A673 (cell line): Measurements from ENCODE around the gene HOXA6. TPM values are rescaled to one million over a fixed set of nuclear protein-coding genes. Genes with fewer than 3 reads are reported as not detected.

Source experiments
- BruUV-seq: library from RNA; stranded (reverse); fragments of 400-500 nt; replicated peaks from 2 replicates; lab custom pipeline; 2021; lab: Mats Ljungman, UMichigan
- CTCF ChIA-PET: fragments of 300-600 bp; sonication (Branson Sonifier 250); formaldehyde crosslinking; loops from one replicate; lab custom pipeline; 2022; ENCODE audit warnings: antibody characterized with exemption; lab: Charles Lee
- POLR2A ChIA-PET: fragments of 300-600 bp; sonication (Branson Sonifier 250); formaldehyde crosslinking; loops from one replicate; lab custom pipeline; 2022; ENCODE audit warnings: antibody characterized with exemption; ENCODE audit not compliant: low non-redundant PET; lab: Charles Lee
- DNase-seq: peaks from one replicate; pipeline ENCODE4 v3.0.0-alpha.2; 2015; ENCODE audit warnings: low spot score
- H3K27ac ChIP-seq: fragments of 200-600 bp; sonication (generic); 2 replicates; pipeline ENCODE4 v1.5.1; 2016; ENCODE audit warnings: mixed run types, low read depth, mild to moderate bottlenecking, mixed read lengths, antibody characterized with exemption, low read length; ENCODE audit not compliant: poor library complexity, severe bottlenecking
- H3K27me3 ChIP-seq: fragments of 200-600 bp; sonication (generic); replicated peaks from 2 replicates; pipeline ENCODE4 v1.6.1; 2017; ENCODE audit warnings: mixed run types, low read depth, mild to moderate bottlenecking, mixed read lengths, antibody characterized with exemption, low read length; ENCODE audit not compliant: insufficient read depth, poor library complexity
- H3K36me3 ChIP-seq: fragments of 200-600 bp; sonication (generic); 2 replicates; pipeline ENCODE4 v1.6.1; 2016; ENCODE audit warnings: mixed run types, mild to moderate bottlenecking, mixed read lengths, antibody characterized with exemption, low read length; ENCODE audit not compliant: insufficient read depth, poor library complexity, severe bottlenecking
- H3K4me1 ChIP-seq: fragments of 200-600 bp; sonication (generic); 2 replicates; pipeline ENCODE4 v1.6.1; 2017; ENCODE audit warnings: mixed run types, mild to moderate bottlenecking, mixed read lengths, antibody characterized with exemption, low read length; ENCODE audit not compliant: insufficient read depth, poor library complexity, severe bottlenecking
- H3K4me3 ChIP-seq: fragments of 200-600 bp; sonication (generic); 2 replicates; pipeline ENCODE4 v1.5.1; 2016; ENCODE audit warnings: low read depth, mixed run types, mild to moderate bottlenecking, mixed read lengths, low read length; ENCODE audit not compliant: poor library complexity, severe bottlenecking
- H3K9me3 ChIP-seq: fragments of 200-600 bp; sonication (generic); 2 replicates; pipeline ENCODE4 v1.6.1; 2016; ENCODE audit warnings: mixed run types, low read depth, mild to moderate bottlenecking, mixed read lengths, antibody characterized with exemption, low read length; ENCODE audit not compliant: poor library complexity, severe bottlenecking
- EZH2 ChIP-seq: fragments of 200-600 bp; sonication (generic); IDR thresholded peaks from 2 replicates; pipeline ENCODE4 v1.6.1; 2017; ENCODE audit warnings: borderline replicate concordance, low read depth, mild to moderate bottlenecking, mixed read lengths, antibody characterized with exemption, low read length; ENCODE audit not compliant: poor library complexity, severe bottlenecking
- intact Hi-C: fragments of 100-400 bp; cut with micrococcal nuclease; formaldehyde crosslinking; loops from one replicate; pipeline ENCODE4 v1.10.0; 2022; ENCODE audit not compliant: unreplicated experiment
- total RNA-seq: library from RNA; stranded (reverse); gene quantifications from 2 replicates; pipeline ENCODE4 v1.2.3, GENCODE V29; 2021
- TF ChIP-seq, protein P1 (sequence below): fragments of 300-800, 200-600 bp; sonication (generic); conservative IDR thresholded peaks from 2 replicates; pipeline ENCODE4 v1.5.1; 2017; ENCODE audit warnings: low read depth, mild to moderate bottlenecking, antibody characterized with exemption, low read length, moderate library complexity, mixed read lengths

The HOXA6 gene
- total RNA-seq, 1 experiment from 2014 or later = not detected

DNA sequence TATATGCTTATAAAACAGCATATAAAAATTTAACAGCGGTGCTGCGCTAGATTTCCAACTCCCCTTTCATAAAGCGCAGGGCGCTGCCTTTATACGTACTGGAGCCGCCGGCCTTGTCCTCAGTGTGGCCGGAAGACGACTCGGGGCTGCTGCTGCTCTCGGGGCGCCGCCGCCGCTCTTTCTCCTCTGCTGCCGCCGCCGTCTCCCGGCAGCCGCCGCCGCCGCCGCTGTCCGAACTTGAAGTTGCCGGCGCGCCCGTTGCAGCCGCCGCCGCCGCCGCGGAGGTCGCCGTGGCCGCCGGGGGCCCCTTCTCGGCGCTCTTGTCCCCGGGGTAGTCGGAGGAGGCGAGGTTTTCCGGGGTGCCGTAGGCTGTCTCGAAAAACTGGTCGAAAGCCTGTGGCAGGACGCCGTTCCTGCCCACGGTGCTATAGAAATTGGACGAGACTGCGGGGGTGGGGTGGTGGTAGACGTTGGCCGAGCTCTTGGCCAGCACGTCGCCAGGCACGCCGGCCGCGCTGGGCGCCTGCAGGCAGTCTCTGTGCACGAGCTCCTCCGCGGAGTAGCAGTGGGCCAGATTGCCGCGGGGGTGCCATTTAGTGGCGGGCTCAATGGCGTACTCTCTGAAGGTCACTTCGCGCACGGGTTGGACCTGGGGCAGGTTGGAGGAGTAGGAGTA lies 36.9 kb upstream of the HOXA6 start:
- Histone ChIP-seq H3K4me3 (peak overlapping the region; percentile 24), H3K9me3 (no peaks in the 10 kb centered on the region), H3K4me1 (no peaks in the 10 kb centered on the region), H3K27ac (no peak overlapping the region), H3K27me3 (peaks cover 98% of the 10 kb centered on the region), H3K36me3 (no peaks in the 10 kb centered on the region)
- TF ChIP-seq, protein P1, sequence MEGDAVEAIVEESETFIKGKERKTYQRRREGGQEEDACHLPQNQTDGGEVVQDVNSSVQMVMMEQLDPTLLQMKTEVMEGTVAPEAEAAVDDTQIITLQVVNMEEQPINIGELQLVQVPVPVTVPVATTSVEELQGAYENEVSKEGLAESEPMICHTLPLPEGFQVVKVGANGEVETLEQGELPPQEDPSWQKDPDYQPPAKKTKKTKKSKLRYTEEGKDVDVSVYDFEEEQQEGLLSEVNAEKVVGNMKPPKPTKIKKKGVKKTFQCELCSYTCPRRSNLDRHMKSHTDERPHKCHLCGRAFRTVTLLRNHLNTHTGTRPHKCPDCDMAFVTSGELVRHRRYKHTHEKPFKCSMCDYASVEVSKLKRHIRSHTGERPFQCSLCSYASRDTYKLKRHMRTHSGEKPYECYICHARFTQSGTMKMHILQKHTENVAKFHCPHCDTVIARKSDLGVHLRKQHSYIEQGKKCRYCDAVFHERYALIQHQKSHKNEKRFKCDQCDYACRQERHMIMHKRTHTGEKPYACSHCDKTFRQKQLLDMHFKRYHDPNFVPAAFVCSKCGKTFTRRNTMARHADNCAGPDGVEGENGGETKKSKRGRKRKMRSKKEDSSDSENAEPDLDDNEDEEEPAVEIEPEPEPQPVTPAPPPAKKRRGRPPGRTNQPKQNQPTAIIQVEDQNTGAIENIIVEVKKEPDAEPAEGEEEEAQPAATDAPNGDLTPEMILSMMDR = no peak
- peak; percentile 100 for TF ChIP-seq EZH2
- ChIA-PET CTCF (interaction anchor here (0.6 kb wide), 1 partner anchor 909 kb away, joined by 3 read pairs; no protein-coding TSS in a partner anchor), POLR2A (no interaction called here)
- no TSS peak for BruUV-seq
- intact Hi-C loops = no loop called here
- no peak for DNase-seq

- BruUV-seq = no TSS peak
- POLR2A ChIA-PET = no interaction called here
- H3K9me3 ChIP-seq = no peaks in the 10 kb centered on the region
- CTCF ChIA-PET = interaction anchor here (0.6 kb wide), 1 partner anchor 910 kb away, joined by 3 read pairs; no protein-coding TSS in a partner anchor
- intact Hi-C loops = no loop called here
- H3K4me3 ChIP-seq = peak overlapping the region; percentile 24
- H3K27me3 ChIP-seq = peaks cover 98% of the 10 kb centered on the region
- peak; percentile 29 for DNase-seq
- no peak for TF ChIP-seq EZH2
- H3K4me1 ChIP-seq = no peaks in the 10 kb centered on the region
- H3K27ac ChIP-seq = no peak overlapping the region
- H3K36me3 ChIP-seq = no peaks in the 10 kb centered on the region
These were observed 36.2 kb upstream of the HOXA6 start for GRCh38 chr7:27183682-27184336.

- ChIA-PET POLR2A (no interaction called here), CTCF (no interaction called here)
- Histone ChIP-seq H3K9me3 (no peaks in the 10 kb centered on the region), H3K27me3 (peaks cover 98% of the 10 kb centered on the region), H3K4me3 (no peak overlapping the region), H3K36me3 (no peaks in the 10 kb centered on the region), H3K27ac (no peak overlapping the region), H3K4me1 (no peaks in the 10 kb centered on the region)
- peak; percentile 36 for TF ChIP-seq EZH2
- TF ChIP-seq, protein P1 = no peak
- BruUV-seq = no TSS peak
- intact Hi-C loops = no loop called here
- no peak for DNase-seq
These were observed 35.5 kb upstream of the HOXA6 start for GRCh38 chr7:27182861-27183681.
